NCI-H2081 treated with DMSO at 0.1 percent for 48 hours (cell line): Measurements from ENCODE around the gene TMTC1.

Source experiments
- DNase-seq: peaks from one replicate; lab custom pipeline; 2025; lab: John Stamatoyannopoulos, UW

The TMTC1 gene

GRCh38 chr12:29616664-29617406 lies 166.9 kb downstream of the TMTC1 start:
- DNase-seq, result no peak

DNA sequence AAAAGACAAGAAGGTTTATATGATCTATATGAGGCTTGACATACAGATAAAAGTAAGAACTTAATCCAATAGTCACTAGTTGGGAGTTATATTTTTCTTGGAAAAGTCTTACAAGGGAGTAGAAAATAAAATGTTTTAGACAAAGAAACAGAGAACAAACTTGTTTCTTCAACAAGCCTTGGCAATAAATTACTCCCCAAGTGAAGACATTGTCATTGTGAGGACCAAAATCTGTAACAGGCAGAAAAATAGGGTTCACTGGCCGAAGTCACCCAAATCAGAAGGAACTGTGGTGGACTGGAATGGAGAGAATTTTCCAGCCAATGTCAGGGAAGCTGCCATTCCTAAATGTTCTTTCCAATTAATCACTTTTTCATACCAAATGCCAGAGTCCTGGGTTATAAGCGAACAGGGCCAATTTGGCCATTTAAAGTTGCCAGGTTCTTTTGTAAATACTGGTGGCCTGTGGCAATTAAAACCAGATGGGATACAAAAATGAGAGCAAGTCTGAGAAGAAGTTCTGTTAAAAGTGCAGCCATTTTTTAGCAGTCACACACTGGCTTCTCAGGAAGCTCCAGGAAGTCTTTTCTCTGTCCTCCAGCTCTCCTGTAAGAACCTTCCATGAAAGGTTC lies 168.9 kb downstream of the TMTC1 start:
- no peak for DNase-seq

GRCh38 chr12:29612912-29613311 lies 170.8 kb downstream of the TMTC1 start:
- DNase-seq, result no peak

GRCh38 chr12:29611906-29612305 lies 171.8 kb downstream of the TMTC1 start:
- DNase-seq, result no peak

- DNase-seq, result no peak
Measured at GRCh38 chr12:29610473-29611170, 173.1 kb downstream of the TMTC1 start.

- DNase-seq, result no peak
Measured at GRCh38 chr12:29609431-29610215, 174.1 kb downstream of the TMTC1 start.

GRCh38 chr12:29608581-29608980 lies 175.2 kb downstream of the TMTC1 start:
- DNase-seq, result no peak

- no peak for DNase-seq
Measured at GRCh38 chr12:29599381-29599780, 184.4 kb downstream of the TMTC1 start.

GRCh38 chr12:29595071-29595755 lies 188.5 kb downstream of the TMTC1 start:
- DNase-seq, result no peak

- DNase-seq, result no peak
Measured at GRCh38 chr12:29593001-29593400, 190.7 kb downstream of the TMTC1 start.

- DNase-seq, result no peak
Measured at GRCh38 chr12:29591140-29592020, 192.4 kb downstream of the TMTC1 start.

GRCh38 chr12:29589851-29590250 lies 193.9 kb downstream of the TMTC1 start:
- DNase-seq, result no peak

- no peak for DNase-seq
Measured at GRCh38 chr12:29589286-29589820, 194.4 kb downstream of the TMTC1 start.

- no peak for DNase-seq
Measured at GRCh38 chr12:29582677-29583272, 201.0 kb downstream of the TMTC1 start.

- DNase-seq, result no peak
Measured at GRCh38 chr12:29582146-29582545, 201.6 kb downstream of the TMTC1 start.

DNA sequence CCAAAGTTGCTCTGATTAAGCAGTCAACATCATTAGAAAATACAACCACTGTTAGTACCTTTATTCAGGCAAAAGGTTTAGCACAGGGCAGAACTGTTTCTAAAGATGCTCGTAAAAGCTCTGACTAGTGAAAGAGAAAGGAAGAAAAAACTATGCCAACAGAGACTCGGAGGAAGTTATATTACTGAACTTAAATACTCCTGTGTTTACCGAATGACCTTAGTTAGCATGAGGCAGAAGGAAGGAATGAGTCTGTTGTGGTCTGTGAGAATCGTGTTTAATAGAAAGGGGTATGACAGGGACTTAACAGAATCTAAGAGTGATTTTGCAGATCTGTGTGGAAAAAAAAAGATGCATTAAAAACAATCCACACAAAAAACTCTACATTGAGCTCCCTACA lies 202.1 kb downstream of the TMTC1 start:
- no peak for DNase-seq

DNA sequence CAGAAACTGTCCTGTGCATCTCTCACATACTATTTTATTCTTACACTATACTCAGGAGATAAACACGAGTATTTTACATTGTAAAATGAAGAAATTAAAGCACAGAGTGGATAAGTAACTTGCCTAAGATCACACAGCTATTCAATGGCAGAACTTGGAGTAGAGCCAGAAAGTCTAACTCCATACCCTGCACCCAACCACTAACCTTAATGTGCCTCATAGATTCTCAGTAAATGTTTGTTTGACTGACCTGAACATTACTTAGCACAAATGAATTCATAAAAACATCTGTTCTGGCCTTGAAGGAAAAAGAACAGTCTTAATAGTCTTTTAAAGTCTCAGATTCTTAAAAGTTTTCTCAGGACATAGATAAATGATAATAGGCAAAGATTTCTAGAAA lies 202.8 kb downstream of the TMTC1 start:
- no peak for DNase-seq

DNA sequence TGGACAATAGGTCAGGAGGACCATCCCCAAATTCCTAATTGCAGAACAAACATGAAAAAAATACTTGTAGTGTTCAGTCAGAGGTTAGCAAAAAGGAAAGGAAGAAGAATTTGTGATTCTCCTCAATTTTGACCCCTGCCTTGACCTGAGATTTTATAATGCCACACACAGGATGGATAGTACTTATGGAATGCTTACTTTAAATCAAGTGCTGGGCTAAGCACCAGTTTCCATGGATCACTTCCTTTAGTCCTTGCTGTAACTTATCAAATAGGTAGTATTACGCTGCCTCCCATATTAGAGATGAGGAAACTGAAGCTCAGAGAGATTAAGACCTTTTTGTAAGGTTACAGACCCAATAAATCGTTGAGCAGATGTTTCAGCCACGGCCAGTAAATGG lies 205.0 kb downstream of the TMTC1 start:
- DNase-seq, result no peak

- no peak for DNase-seq
Measured at GRCh38 chr12:29578070-29578469, 205.7 kb downstream of the TMTC1 start.

DNA sequence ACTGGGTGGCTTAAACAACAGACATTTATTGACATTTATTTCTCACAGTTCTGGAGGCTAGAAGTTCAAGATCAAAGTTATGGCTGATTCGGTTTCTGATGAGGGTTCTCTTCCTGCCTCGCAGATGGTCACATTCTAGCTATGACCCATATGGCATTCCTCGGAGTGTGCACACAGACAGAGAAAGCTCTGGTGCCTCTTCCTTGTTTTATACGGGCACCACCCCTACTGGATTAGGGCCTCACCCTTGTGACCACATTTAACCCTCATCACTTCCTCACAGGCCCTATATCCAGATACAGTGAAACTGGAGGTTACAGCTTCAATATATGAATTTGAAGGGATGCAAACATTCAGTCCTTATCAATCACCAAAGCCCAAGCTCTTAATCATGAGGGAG lies 209.2 kb downstream of the TMTC1 start:
- no peak for DNase-seq
